Neural progenitor cell (in vitro differentiated cells): ENCODE results near the gene THRAP3. TPM values are rescaled to one million over a fixed set of nuclear protein-coding genes. Genes with fewer than 3 reads are reported as not detected.

Experiments used
- DNase-seq: peaks from one replicate; pipeline ENCODE4 v3.0.0-alpha.2; 2016; ENCODE audit warnings: low spot score
- H2AFZ ChIP-seq: fragments of 200-600 bp; sonication (generic); replicated peaks from 2 replicates; pipeline ENCODE4 v1.6.1; 2016; ENCODE audit warnings: antibody characterized with exemption
- H3F3A ChIP-seq: fragments of 200-600 bp; sonication (generic); 2 replicates; pipeline ENCODE4 v1.6.1; 2016; ENCODE audit warnings: antibody characterized with exemption, low read depth
- H3K27ac ChIP-seq: fragments of 200-600 bp; sonication (generic); 2 replicates; pipeline ENCODE4 v1.5.1; 2016; ENCODE audit warnings: mild to moderate bottlenecking
- H3K27me3 ChIP-seq: fragments of 200-600 bp; sonication (generic); 2 replicates; pipeline ENCODE4 v1.6.1; 2016; ENCODE audit warnings: mild to moderate bottlenecking, moderate library complexity
- H3K36me3 ChIP-seq: fragments of 200-600 bp; sonication (generic); 2 replicates; pipeline ENCODE4 v1.5.1; 2016
- H3K4me1 ChIP-seq: fragments of 200-600 bp; sonication (generic); 2 replicates; pipeline ENCODE4 v1.6.1; 2016; ENCODE audit warnings: mixed run types
- H3K4me2 ChIP-seq: fragments of 200-600 bp; sonication (generic); 2 replicates; pipeline ENCODE4 v1.6.1; 2016
- H3K4me3 ChIP-seq: fragments of 200-600 bp; sonication (generic); 2 replicates; pipeline ENCODE4 v1.5.1; 2016
- H3K79me2 ChIP-seq: fragments of 200-600 bp; sonication (generic); 2 replicates; pipeline ENCODE4 v1.6.1; 2016; ENCODE audit warnings: low read depth
- H3K9ac ChIP-seq: fragments of 200-600 bp; sonication (generic); 2 replicates; pipeline ENCODE4 v1.6.1; 2016
- H3K9me3 ChIP-seq: fragments of 200-600 bp; sonication (generic); 2 replicates; pipeline ENCODE4 v1.5.1; 2016; ENCODE audit warnings: low read depth
- H4K20me1 ChIP-seq: fragments of 200-600 bp; sonication (generic); 2 replicates; pipeline ENCODE4 v1.6.1; 2016; ENCODE audit warnings: low read depth
- H3K27ac Mint-ChIP-seq: 3 replicates; pipeline ENCODE4 v1.8.0; 2021; ENCODE audit warnings: mixed read lengths
- H3K27me3 Mint-ChIP-seq: 2 replicates; pipeline ENCODE4 v1.8.0; 2022; ENCODE audit warnings: low read depth, mild to moderate bottlenecking, inconsistent platforms, moderate library complexity, mixed read lengths; ENCODE audit not compliant: insufficient read depth
- H3K36me3 Mint-ChIP-seq: 3 replicates; pipeline ENCODE4 v1.8.0; 2021; ENCODE audit warnings: mixed read lengths
- H3K4me1 Mint-ChIP-seq: 3 replicates; pipeline ENCODE4 v1.8.0; 2021; ENCODE audit warnings: mixed read lengths
- H3K4me3 Mint-ChIP-seq: 3 replicates; pipeline ENCODE4 v1.8.0; 2021; ENCODE audit warnings: mild to moderate bottlenecking, moderate library complexity, mixed read lengths
- H3K9me3 Mint-ChIP-seq: 3 replicates; pipeline ENCODE4 v1.8.0; 2020; ENCODE audit warnings: mixed read lengths
- CTCF ChIP-seq: fragments of 200-600 bp; sonication (generic); IDR thresholded peaks from 2 replicates; pipeline ENCODE4 v1.5.1; 2017; ENCODE audit warnings: antibody characterized with exemption, mild to moderate bottlenecking
- EZH2 ChIP-seq: fragments of 200-600 bp; sonication (generic); IDR thresholded peaks from 2 replicates; pipeline ENCODE4 v1.6.1; 2017; ENCODE audit warnings: antibody characterized with exemption, mild to moderate bottlenecking, moderate library complexity
- EZH2phosphoT487 ChIP-seq: fragments of 200-600 bp; sonication (generic); IDR thresholded peaks from 2 replicates; pipeline ENCODE4 v1.6.1; 2017; ENCODE audit warnings: antibody characterized with exemption
- total RNA-seq: library from RNA; depleted of rRNA; stranded (reverse); fragments of >200 nt; gene quantifications from 2 replicates; pipeline ENCODE4 v1.2.3, GENCODE V29; 2015; ENCODE audit warnings: low replicate concordance

The THRAP3 gene
- total RNA-seq, 1 donor from 2014 or later: 138 TPM

GRCh38 chr1:36351227-36351977, 127.2 kb downstream of the THRAP3 start:
- Histone ChIP-seq H3K9me3 (no peaks in the 10 kb centered on the region), H3K4me3 (no peak overlapping the region), H4K20me1 (no peaks in the 10 kb centered on the region), H2AFZ (no peak overlapping the region), H3K27me3 (no peaks in the 10 kb centered on the region), H3K27ac (no peak overlapping the region), H3K4me1 (peaks cover 18% of the 10 kb centered on the region), H3K9ac (no peak overlapping the region), H3K4me2 (peak overlapping the region; percentile 60), H3K79me2 (no peaks in the 10 kb centered on the region), H3K36me3 (no peaks in the 10 kb centered on the region), H3F3A (peaks cover 2% of the 10 kb centered on the region)
- Mint-ChIP-seq H3K4me3 (peak overlapping the region; percentile 43), H3K36me3 (peaks cover 21% of the 10 kb centered on the region), H3K9me3 (no peaks in the 10 kb centered on the region), H3K4me1 (peaks cover 25% of the 10 kb centered on the region), H3K27ac (peak overlapping the region; percentile 92), H3K27me3 (peaks cover 2% of the 10 kb centered on the region)
- TF ChIP-seq EZH2phosphoT487 (no peak), CTCF (no peak), EZH2 (no peak)
- peak; percentile 91 for DNase-seq

GRCh38 chr1:36352125-36352909, 128.1 kb downstream of the THRAP3 start:
- peak overlapping the region; percentile 84 for H3K27ac Mint-ChIP-seq
- DNase-seq: no peak
- H4K20me1 ChIP-seq: no peaks in the 10 kb centered on the region
- no peaks in the 10 kb centered on the region for H3K9me3 ChIP-seq
- no peaks in the 10 kb centered on the region for H3K27me3 ChIP-seq
- H3F3A ChIP-seq: peaks cover 2% of the 10 kb centered on the region
- H3K4me3 ChIP-seq: no peak overlapping the region
- no peak overlapping the region for H3K4me3 Mint-ChIP-seq
- peaks cover 25% of the 10 kb centered on the region for H3K4me1 Mint-ChIP-seq
- H3K27me3 Mint-ChIP-seq: peaks cover 2% of the 10 kb centered on the region
- H3K4me2 ChIP-seq: peak overlapping the region; percentile 60
- H3K36me3 ChIP-seq: no peaks in the 10 kb centered on the region
- H3K9me3 Mint-ChIP-seq: no peaks in the 10 kb centered on the region
- peak; percentile 12 for TF ChIP-seq CTCF
- no peak for TF ChIP-seq EZH2phosphoT487
- H2AFZ ChIP-seq: no peak overlapping the region
- no peak overlapping the region for H3K9ac ChIP-seq
- peaks cover 19% of the 10 kb centered on the region for H3K36me3 Mint-ChIP-seq
- H3K4me1 ChIP-seq: peaks cover 18% of the 10 kb centered on the region
- no peak overlapping the region for H3K27ac ChIP-seq
- H3K79me2 ChIP-seq: no peaks in the 10 kb centered on the region

GRCh38 chr1:36352910-36353878, 129.0 kb downstream of the THRAP3 start:
- DNase-seq: no peak
- H3K27ac Mint-ChIP-seq: no peak overlapping the region
- Histone ChIP-seq H4K20me1 (no peaks in the 10 kb centered on the region), H2AFZ (no peak overlapping the region), H3K4me2 (no peak overlapping the region), H3K4me1 (peaks cover 18% of the 10 kb centered on the region), H3K9me3 (no peaks in the 10 kb centered on the region), H3K9ac (no peak overlapping the region), H3K36me3 (no peaks in the 10 kb centered on the region), H3F3A (peaks cover 2% of the 10 kb centered on the region), H3K79me2 (no peaks in the 10 kb centered on the region), H3K4me3 (no peak overlapping the region), H3K27ac (no peak overlapping the region), H3K27me3 (no peaks in the 10 kb centered on the region)
- H3K36me3 Mint-ChIP-seq: peaks cover 14% of the 10 kb centered on the region
- H3K9me3 Mint-ChIP-seq: no peaks in the 10 kb centered on the region
- TF ChIP-seq CTCF (no peak), EZH2 (no peak), EZH2phosphoT487 (no peak)
- peaks cover 25% of the 10 kb centered on the region for H3K4me1 Mint-ChIP-seq
- H3K4me3 Mint-ChIP-seq: no peak overlapping the region
- peaks cover 3% of the 10 kb centered on the region for H3K27me3 Mint-ChIP-seq
